Measurements from ENCODE around the gene STK38L. TPM values are rescaled to one million over a fixed set of nuclear protein-coding genes. Genes with fewer than 3 reads are reported as not detected.

STK38L gene
- total and polyA plus RNA-seq, 9 of the 15 experiments (the other 6 are each of a cell fraction or from before 2014, with no cell fraction given) = 2.6 to 10.7 (median 6.9) TPM

GRCh38 chr12:27255806-27256205, 11.7 kb downstream of the STK38L start (continued):
- TF ChIP-seq MGA (IDR thresholded peaks at IDR 0.05) = no peak
- TF ChIP-seq ZNF347 (CRISPR knock-in tag; IDR thresholded peaks at IDR 0.05; ENCODE audit: low read depth) = no peak
- no peak for TF ChIP-seq BRD9 (IDR thresholded peaks at IDR 0.05; ENCODE audit: low read depth, partially characterized antibody)
- no peak for TF ChIP-seq POLR2AphosphoS5 (IDR thresholded peaks at IDR 0.05; ENCODE audit: control insufficient read depth, insufficient read depth, low read depth, low read length)
- TF ChIP-seq SP1 (CRISPR knock-in tag; IDR thresholded peaks at IDR 0.05) = no peak
- TF ChIP-seq ZNF217 (CRISPR knock-in tag; IDR thresholded peaks at IDR 0.05) = no peak
- TF ChIP-seq PHTF2 (CRISPR knock-in tag; IDR thresholded peaks at IDR 0.05) = no peak
- TF ChIP-seq ZNF175 (CRISPR knock-in tag; IDR thresholded peaks at IDR 0.05; ENCODE audit: low read depth) = no peak
- TF ChIP-seq ZKSCAN8 (CRISPR knock-in tag; IDR thresholded peaks at IDR 0.05) = no peak
- TF ChIP-seq TAF9B (IDR thresholded peaks at IDR 0.05; ENCODE audit: partially characterized antibody) = no peak

Measured in K562 (cell line).